ENCODE measurements around the gene RPL7A.
A peak's percentile ranks its signal among the peaks of the same experiment; 100 is the strongest.
"Not testable (repeated sequence)": the region's sequence is repeated elsewhere in the genome, so short reads cannot be mapped to it uniquely, and the experiment has no call there.

Gene RPL7A

DNA sequence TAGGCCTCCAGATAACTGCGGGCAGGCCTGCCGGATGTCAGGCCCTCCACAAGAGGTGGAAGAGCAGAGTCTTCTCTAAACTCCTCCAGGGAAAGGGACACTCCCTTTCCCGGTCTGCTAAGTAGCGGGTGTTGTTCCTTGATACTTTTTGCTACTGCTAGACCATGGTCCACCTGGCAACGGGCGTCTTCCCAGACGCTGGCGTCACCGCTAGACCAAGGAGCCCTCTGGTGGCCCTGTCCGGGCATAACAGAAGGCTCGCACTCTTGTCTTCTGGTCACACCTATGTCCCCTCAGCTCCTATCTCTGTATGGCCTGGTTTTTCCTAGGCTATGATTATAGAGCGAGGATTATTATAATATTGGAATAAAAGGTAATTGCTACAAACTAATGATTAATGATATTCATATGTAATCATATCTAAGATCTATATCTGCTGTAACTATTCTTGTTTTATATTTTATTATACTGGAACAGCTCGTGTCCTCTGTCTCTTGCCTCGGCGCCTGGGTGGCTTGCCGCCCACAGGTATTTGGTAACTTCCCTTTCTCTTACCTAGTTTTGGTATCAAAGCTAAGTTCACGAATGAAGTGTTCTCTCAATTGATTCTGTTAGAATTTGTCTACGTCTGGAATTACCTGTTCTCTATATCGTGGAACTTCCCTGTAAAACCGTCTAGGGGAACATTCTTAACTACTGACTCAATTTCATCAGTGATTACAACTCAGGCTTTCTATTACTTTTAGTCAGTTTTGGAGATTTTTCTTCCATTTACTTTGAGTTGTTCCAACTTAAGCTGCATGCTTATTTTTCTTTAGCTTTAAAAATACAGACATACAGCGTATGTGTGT is 18.5 kb upstream of the RPL7A start:
- H3K27me3 ChIP-seq (ENCODE audit: insufficient read depth, low read length); H3K4me3 ChIP-seq (ENCODE audit: low read depth, low read length); H3K4me1 ChIP-seq (ENCODE audit: control insufficient read depth, insufficient read depth, low read length, unreplicated experiment); H3K27ac ChIP-seq (ENCODE audit: low read depth, low read length); H2AFZ ChIP-seq (ENCODE audit: low read length, unreplicated experiment): not testable (repeated sequence)
- H3K36me3 ChIP-seq (ENCODE audit: insufficient read depth, low read length), result peaks cover 22% of the 10 kb centered on the region; the same call in 1 of the 2 replicates
- peaks cover 11% of the 10 kb centered on the region for H3K79me2 ChIP-seq (ENCODE audit: control insufficient read depth, insufficient read depth, low read length, unreplicated experiment)

DNA sequence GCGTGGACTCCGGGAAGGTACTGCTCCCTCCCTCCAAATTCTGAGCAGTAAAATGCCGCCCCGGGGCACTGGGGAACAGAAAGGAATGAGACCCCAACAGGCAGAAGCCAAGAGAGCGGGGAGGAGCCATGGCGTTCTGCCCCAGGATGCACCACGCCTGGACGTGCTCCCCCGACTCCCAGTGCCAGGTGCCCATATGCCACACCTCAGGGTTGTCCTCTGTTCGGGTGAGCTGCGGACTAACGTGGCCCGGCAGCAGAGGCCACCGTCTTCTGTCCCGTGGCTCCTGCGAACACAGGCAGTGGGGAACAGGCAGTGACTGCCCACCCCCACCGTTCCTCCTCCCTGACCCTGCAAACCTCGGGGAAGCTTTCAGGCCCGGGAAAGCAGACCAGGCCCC is 16.8 kb upstream of the RPL7A start:
- H3K4me3 ChIP-seq (ENCODE audit: low read depth, low read length), result no peak overlapping the region
- H3K27me3 ChIP-seq (ENCODE audit: insufficient read depth, low read length), result no peaks in the 10 kb centered on the region
- H3K79me2 ChIP-seq (ENCODE audit: control insufficient read depth, insufficient read depth, low read length, unreplicated experiment), result peaks cover 25% of the 10 kb centered on the region
- no peak overlapping the region for H3K27ac ChIP-seq (ENCODE audit: low read depth, low read length)
- H2AFZ ChIP-seq (ENCODE audit: low read length, unreplicated experiment), result no peak overlapping the region
- peaks cover 8% of the 10 kb centered on the region for H3K4me1 ChIP-seq (ENCODE audit: control insufficient read depth, insufficient read depth, low read length, unreplicated experiment)
- H3K36me3 ChIP-seq (ENCODE audit: insufficient read depth, low read length), result peaks cover 22% of the 10 kb centered on the region; the same call in 1 of the 2 replicates

DNA sequence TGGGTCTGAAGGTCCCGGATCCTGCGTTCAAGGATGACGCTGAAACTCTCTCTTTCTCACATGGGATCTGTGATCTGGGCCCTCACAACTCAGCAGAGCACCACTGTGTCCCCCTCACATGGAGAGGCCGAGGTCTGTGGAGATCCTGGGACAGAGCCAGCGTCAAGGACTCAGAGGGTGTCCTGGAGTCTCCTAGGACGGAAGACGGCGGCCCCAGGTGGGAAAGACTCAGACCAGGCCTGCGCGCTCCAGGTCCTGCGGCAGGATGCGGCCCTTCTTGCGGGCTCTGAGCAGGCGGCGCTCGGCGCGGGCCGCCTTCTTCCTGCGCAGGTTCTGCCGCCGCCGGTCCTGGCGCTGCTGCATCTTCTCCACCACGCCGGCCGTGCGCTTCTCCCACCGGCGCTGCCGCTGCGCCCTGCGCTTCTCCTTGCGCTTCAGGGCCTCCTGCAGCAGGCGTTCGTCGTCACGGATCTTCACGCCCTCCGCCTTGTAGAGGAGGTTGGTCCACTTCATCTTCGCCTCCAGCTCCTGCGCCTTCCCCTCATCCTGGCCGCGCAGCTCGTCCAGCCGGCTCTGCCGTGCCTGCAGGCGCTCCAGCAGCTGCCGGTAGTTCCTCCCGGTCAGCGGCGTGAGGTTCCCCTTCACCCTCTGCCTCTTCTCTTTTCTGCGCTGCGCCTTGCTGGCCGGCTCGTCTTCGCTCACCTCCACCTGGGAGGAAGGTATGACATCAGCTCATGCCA is 16.2 kb upstream of the RPL7A start:
- peaks cover 22% of the 10 kb centered on the region; the same call in 1 of the 2 replicates for H3K36me3 ChIP-seq (ENCODE audit: insufficient read depth, low read length)
- peaks cover 8% of the 10 kb centered on the region for H3K4me1 ChIP-seq (ENCODE audit: control insufficient read depth, insufficient read depth, low read length, unreplicated experiment)
- H3K27me3 ChIP-seq (ENCODE audit: insufficient read depth, low read length), result no peaks in the 10 kb centered on the region
- no peak overlapping the region for H3K4me3 ChIP-seq (ENCODE audit: low read depth, low read length)
- H2AFZ ChIP-seq (ENCODE audit: low read length, unreplicated experiment), result no peak overlapping the region
- H3K79me2 ChIP-seq (ENCODE audit: control insufficient read depth, insufficient read depth, low read length, unreplicated experiment), result peaks cover 25% of the 10 kb centered on the region
- H3K27ac ChIP-seq (ENCODE audit: low read depth, low read length), result no peak overlapping the region

DNA sequence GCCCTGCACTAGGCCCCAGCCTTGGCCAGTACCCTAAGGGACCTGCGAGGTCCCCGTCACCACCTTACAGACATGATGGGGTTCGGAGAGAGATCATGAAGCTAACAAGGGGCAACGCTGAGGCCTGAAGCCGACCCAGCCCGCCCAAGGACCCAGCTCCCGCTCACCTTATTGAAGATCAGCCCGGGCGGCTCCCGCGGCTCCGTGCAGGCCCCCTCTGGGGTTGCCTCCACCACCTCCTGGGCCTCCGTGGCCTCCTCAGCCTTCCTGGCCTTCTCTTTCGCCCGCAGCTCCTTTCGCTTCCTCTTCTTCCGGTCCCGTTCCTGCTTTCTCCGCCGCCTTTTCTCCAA is 15.7 kb upstream of the RPL7A start:
- Histone ChIP-seq H3K4me3 (ENCODE audit: low read depth, low read length) (no peak overlapping the region), H3K4me1 (ENCODE audit: control insufficient read depth, insufficient read depth, low read length, unreplicated experiment) (peaks cover 8% of the 10 kb centered on the region), H3K79me2 (ENCODE audit: control insufficient read depth, insufficient read depth, low read length, unreplicated experiment) (peaks cover 25% of the 10 kb centered on the region), H3K27me3 (ENCODE audit: insufficient read depth, low read length) (no peaks in the 10 kb centered on the region), H2AFZ (ENCODE audit: low read length, unreplicated experiment) (no peak overlapping the region), H3K36me3 (ENCODE audit: insufficient read depth, low read length) (peaks cover 22% of the 10 kb centered on the region; the same call in 1 of the 2 replicates), H3K27ac (ENCODE audit: low read depth, low read length) (no peak overlapping the region)

DNA sequence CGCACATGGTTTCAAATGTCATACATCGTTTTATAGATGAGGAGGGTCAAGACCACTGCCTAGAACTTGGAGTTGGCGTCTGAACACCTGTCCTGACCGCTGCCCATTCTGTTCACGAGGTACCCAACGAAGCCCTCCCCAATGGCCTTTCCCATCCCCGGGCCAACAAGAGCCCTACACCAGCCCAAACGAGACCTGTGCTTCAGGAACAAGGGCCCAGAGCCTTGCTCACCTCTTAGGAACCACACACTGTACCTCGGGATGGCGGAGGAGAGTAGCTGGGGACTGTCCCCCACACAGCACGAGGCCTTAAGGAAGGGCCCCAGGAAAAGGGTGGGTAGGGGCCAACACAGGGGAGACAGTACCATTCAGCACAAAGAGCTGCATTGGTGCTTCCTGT is 15.0 kb upstream of the RPL7A start:
- Histone ChIP-seq H3K4me1 (ENCODE audit: control insufficient read depth, insufficient read depth, low read length, unreplicated experiment) (peaks cover 8% of the 10 kb centered on the region), H3K79me2 (ENCODE audit: control insufficient read depth, insufficient read depth, low read length, unreplicated experiment) (peaks cover 25% of the 10 kb centered on the region), H3K36me3 (ENCODE audit: insufficient read depth, low read length) (peaks cover 22% of the 10 kb centered on the region; the same call in 1 of the 2 replicates)

DNA sequence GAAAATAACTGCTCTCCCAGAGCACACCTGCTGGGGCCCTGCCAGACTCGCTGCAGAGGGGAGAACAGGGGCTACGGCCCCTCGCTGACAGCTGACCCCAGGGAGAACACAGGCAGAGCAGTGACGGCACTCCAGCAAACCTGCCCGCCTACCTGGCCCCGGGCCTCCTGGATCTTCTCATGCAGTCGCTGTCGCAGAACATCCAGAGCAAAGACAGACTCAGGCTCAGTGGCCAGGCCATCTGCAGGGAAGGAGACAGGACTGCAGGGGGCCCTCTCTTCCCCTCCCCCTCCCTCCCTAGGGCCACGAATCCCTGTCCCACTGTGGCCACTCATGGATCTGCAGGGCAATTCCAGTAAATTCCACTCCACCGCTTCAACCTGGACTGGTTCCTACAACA is 14.5 kb upstream of the RPL7A start:
- Histone ChIP-seq H3K79me2 (ENCODE audit: control insufficient read depth, insufficient read depth, low read length, unreplicated experiment) (peaks cover 25% of the 10 kb centered on the region), H3K36me3 (ENCODE audit: insufficient read depth, low read length) (peaks cover 22% of the 10 kb centered on the region; the same call in 1 of the 2 replicates), H3K27me3 (ENCODE audit: insufficient read depth, low read length) (no peaks in the 10 kb centered on the region)

More for the DNA sequence above, 15.0 kb upstream of the RPL7A start:
- H3K4me3 ChIP-seq (ENCODE audit: low read depth, low read length), result no peak overlapping the region
- H3K27ac ChIP-seq (ENCODE audit: low read depth, low read length), result no peak overlapping the region
- H3K27me3 ChIP-seq (ENCODE audit: insufficient read depth, low read length), result no peaks in the 10 kb centered on the region
- no peak overlapping the region for H2AFZ ChIP-seq (ENCODE audit: low read length, unreplicated experiment)

DNA sequence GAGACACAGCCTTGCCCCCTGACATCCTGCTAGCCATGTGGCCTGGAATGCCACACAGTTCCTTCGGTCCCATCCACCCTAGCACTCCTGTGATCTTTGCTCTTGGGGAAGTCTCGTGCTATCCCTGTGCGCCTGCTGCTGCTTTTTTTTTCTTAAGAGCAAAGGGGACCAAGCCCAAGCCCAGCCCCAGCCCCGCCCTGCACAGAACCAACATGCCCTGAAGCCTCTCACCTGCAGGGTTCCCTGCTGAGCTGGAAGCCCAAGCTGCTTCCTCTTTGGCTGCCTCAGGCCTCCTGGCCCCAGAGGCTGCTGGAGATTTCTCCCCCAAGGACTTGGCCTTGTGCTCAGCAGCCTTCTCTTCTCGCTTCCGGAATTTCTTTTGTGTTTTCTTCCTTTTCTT is 13.9 kb upstream of the RPL7A start:
- H3K4me3 ChIP-seq (ENCODE audit: low read depth, low read length), result peak overlapping the region; percentile 91
- H2AFZ ChIP-seq (ENCODE audit: low read length, unreplicated experiment), result no peak overlapping the region
- no peak overlapping the region for H3K27ac ChIP-seq (ENCODE audit: low read depth, low read length)
- peaks cover 25% of the 10 kb centered on the region for H3K79me2 ChIP-seq (ENCODE audit: control insufficient read depth, insufficient read depth, low read length, unreplicated experiment)
- peaks cover 8% of the 10 kb centered on the region for H3K4me1 ChIP-seq (ENCODE audit: control insufficient read depth, insufficient read depth, low read length, unreplicated experiment)
- H3K27me3 ChIP-seq (ENCODE audit: insufficient read depth, low read length), result no peaks in the 10 kb centered on the region
- H3K36me3 ChIP-seq (ENCODE audit: insufficient read depth, low read length), result peaks cover 22% of the 10 kb centered on the region; the same call in 1 of the 2 replicates

More for the DNA sequence above, 14.5 kb upstream of the RPL7A start:
- Histone ChIP-seq H2AFZ (ENCODE audit: low read length, unreplicated experiment) (no peak overlapping the region), H3K27ac (ENCODE audit: low read depth, low read length) (no peak overlapping the region), H3K4me3 (ENCODE audit: low read depth, low read length) (no peak overlapping the region), H3K4me1 (ENCODE audit: control insufficient read depth, insufficient read depth, low read length, unreplicated experiment) (peaks cover 8% of the 10 kb centered on the region)

DNA sequence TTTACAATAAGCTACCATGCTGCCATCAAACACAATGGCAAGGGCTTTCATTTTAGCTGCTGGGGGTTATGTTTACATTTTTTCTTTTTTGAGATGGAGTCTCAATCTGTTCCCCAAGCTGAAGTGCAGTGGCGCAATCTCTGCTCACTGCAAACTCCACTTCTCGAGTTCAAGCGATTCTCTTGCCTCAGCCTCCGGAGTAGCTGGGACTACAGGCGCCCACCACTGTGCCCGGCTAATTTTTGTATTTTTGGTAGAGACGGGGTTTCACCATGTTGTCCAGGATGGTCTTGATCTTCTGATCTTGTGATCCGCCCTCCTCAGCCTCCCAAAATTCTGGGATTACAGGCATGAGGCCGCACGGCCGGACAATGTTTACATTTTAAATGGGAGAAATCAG is 13.1 kb upstream of the RPL7A start:
- Histone ChIP-seq H3K79me2 (ENCODE audit: control insufficient read depth, insufficient read depth, low read length, unreplicated experiment) (peaks cover 25% of the 10 kb centered on the region), H3K4me3 (ENCODE audit: low read depth, low read length) (peak overlapping the region; percentile 91), H3K36me3 (ENCODE audit: insufficient read depth, low read length) (peaks cover 22% of the 10 kb centered on the region; the same call in 1 of the 2 replicates)
- not testable (repeated sequence) for H2AFZ ChIP-seq (ENCODE audit: low read length, unreplicated experiment); H3K27ac ChIP-seq (ENCODE audit: low read depth, low read length); H3K4me1 ChIP-seq (ENCODE audit: control insufficient read depth, insufficient read depth, low read length, unreplicated experiment); H3K27me3 ChIP-seq (ENCODE audit: insufficient read depth, low read length)

DNA sequence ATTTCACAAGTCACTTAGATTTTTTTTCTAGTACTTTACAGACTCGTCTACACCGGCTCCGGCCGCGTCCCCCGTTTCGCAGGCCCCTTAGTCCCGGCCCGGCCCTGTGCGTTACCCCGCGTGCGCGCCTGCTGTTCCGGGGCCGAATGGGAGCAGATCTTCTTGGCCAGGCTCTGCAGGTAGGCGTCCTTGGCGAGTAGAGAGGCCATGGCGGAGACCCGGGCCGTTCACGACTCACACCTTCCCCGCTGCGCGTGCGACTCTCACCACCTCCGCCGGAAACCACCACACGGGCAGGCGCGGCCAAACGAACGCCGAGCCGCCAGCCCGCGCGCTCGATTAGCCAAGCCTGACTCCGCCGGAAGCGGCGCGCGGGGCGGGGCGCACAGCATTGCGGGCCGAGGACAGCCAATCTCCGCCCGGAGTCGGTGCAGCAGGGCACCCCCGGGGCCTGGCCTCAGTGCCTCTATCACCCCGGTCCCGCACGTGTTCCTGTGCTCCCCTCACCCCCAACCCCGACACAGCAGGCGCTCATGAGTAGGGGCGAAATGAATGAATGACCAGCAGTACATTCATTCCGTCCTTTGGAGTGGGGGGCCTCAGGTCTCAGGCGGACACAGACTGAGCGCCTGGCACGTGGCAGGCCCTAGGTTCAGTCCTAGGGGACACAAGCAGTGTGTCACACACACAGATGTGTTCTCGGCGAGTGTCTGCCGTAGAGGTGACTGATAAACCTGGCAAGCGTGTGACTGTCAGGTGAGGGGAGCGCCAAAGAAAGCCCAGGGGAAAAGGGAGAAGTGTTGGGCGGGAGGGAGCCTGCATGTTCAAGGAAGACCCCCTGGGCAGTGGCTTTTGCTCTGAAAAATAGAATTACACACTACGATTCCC is 11.8 kb upstream of the RPL7A start, which contains the start of gene SURF6:
TSS of gene SURF6 (minus strand) at position 265 of the 888 bp plus-strand sequence. CDS start at position 209, 56 bp downstream.
- Histone ChIP-seq H3K27me3 (ENCODE audit: insufficient read depth, low read length) (no peaks in the 10 kb centered on the region), H2AFZ (ENCODE audit: low read length, unreplicated experiment) (peak within 1 kb of the TSS; percentile 49), H3K79me2 (ENCODE audit: control insufficient read depth, insufficient read depth, low read length, unreplicated experiment) (peaks cover 25% of the 10 kb centered on the region), H3K4me1 (ENCODE audit: control insufficient read depth, insufficient read depth, low read length, unreplicated experiment) (peaks cover 8% of the 10 kb centered on the region), H3K36me3 (ENCODE audit: insufficient read depth, low read length) (peaks cover 16% of the 10 kb centered on the region; the same call in 1 of the 2 replicates), H3K4me3 (ENCODE audit: low read depth, low read length) (peak within 1 kb of the TSS; percentile 91), H3K27ac (ENCODE audit: low read depth, low read length) (no peak within 1 kb of the TSS)

DNA sequence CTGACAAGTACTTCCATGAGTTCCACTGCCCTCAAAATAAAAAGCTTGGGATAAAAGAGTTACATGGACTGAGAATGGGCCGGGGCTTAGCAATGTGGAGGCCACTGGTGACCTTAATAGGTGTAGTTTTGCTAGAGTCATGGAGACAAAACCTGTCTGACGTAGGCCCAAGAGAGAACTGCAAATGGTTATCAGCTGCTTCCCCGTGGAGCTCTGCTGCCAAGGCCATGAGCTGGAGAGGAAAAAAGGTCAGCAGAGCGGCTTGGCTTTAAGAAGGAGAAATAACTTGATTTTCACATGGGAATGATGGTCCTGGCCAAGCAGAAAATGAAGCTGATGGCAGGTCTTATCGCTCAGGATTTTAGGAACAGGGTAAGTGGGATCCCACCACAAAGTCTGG is 8.4 kb upstream of the RPL7A start:
- Histone ChIP-seq H3K36me3 (ENCODE audit: insufficient read depth, low read length) (peaks cover 4% of the 10 kb centered on the region; the same call in 1 of the 2 replicates), H3K27me3 (ENCODE audit: insufficient read depth, low read length) (no peaks in the 10 kb centered on the region), H3K79me2 (ENCODE audit: control insufficient read depth, insufficient read depth, low read length, unreplicated experiment) (peaks cover 13% of the 10 kb centered on the region), H3K27ac (ENCODE audit: low read depth, low read length) (no peak overlapping the region), H3K4me1 (ENCODE audit: control insufficient read depth, insufficient read depth, low read length, unreplicated experiment) (peaks cover 4% of the 10 kb centered on the region), H3K4me3 (ENCODE audit: low read depth, low read length) (no peak overlapping the region), H2AFZ (ENCODE audit: low read length, unreplicated experiment) (no peak overlapping the region)

Data from ACC112 (cell line).